Measurements from ENCODE around the gene PKHD1. TPM values are rescaled to one million over a fixed set of nuclear protein-coding genes. Genes with fewer than 3 reads are reported as not detected.

PKHD1 gene
- total and polyA plus RNA-seq, 2 of the 8 experiments (the other 6 are each of a cell fraction or from before 2014, with no cell fraction given), result 0.06 to 0.09 TPM

GRCh38 chr6:51718533-51718932, 368.9 kb downstream of the PKHD1 start:
- H3K14ac ChIP-seq (ENCODE audit: insufficient read length), result no peak overlapping the region
- DNase-seq (ENCODE audit: low read depth in 1 of 2, low spot score in 2 of 2) (no peak), FAIRE-seq (no peak)
- H4K5ac ChIP-seq (ENCODE audit: insufficient read length, low read depth, low read length), result no peak overlapping the region
- no peak overlapping the region for H4K91ac ChIP-seq (replicated peaks; ENCODE audit: insufficient read length, low read length)
- H2AK5ac ChIP-seq (ENCODE audit: low read depth, low read length), result no peak overlapping the region
- H2BK120ac ChIP-seq (replicated peaks; ENCODE audit: low read depth, low read length), result no peak overlapping the region
- H3K36me3 ChIP-seq (ENCODE audit: control insufficient read depth in 2 of 4, insufficient read depth in 4 of 4, low read length in 3 of 4), result no peaks in the 10 kb centered on the region
- H2BK20ac ChIP-seq (ENCODE audit: low read length), result no peak overlapping the region
- 91% methylated on average over 1 of the region's 1 CpG; no CpG with 5 or more reads in 1 of the 2 experiments for WGBS, 2 experiments (ENCODE audit: extremely low coverage in 1 of 2, insufficient coverage in 1 of 2, insufficient read length in 1 of 2, insufficient replicate concordance in 2 of 2, low coverage in 1 of 2, low lambda C conversion rate in 2 of 2, missing lambda C conversion rate in 1 of 2)
- H4K20me1 ChIP-seq (replicated peaks in 1 of 2; ENCODE audit: control insufficient read depth in 1 of 2, insufficient read depth in 2 of 2, low read length in 2 of 2), result no peaks in the 10 kb centered on the region
- H3K23me2 ChIP-seq (ENCODE audit: low read depth, low read length), result no peaks in the 10 kb centered on the region; the same call in 1 of the 2 replicates
- POLR2A ChIA-PET (ENCODE audit: partially characterized antibody), result no interaction called here
- no peak overlapping the region for H4K8ac ChIP-seq (ENCODE audit: extremely low read depth, insufficient read depth, low read length)
- H2BK5ac ChIP-seq (ENCODE audit: low read depth, low read length), result no peak overlapping the region
- H3K9ac ChIP-seq (replicated peaks in 1 of 4; ENCODE audit: extremely low read depth in 1 of 4, low read depth in 3 of 4, low read length in 3 of 4), result no peak overlapping the region
- no peak overlapping the region for H2BK12ac ChIP-seq (ENCODE audit: low read depth, low read length)
- no peak overlapping the region for H3K4ac ChIP-seq (replicated peaks; ENCODE audit: insufficient read length, low read depth, low read length)
- H3K79me1 ChIP-seq (ENCODE audit: low read depth, low read length), result no peaks in the 10 kb centered on the region
- no peaks in the 10 kb centered on the region for H3K9me3 ChIP-seq (ENCODE audit: insufficient read depth in 2 of 2, low read depth in 1 of 2, low read length in 1 of 2)
- H3K79me2 ChIP-seq (ENCODE audit: control insufficient read depth in 1 of 2, insufficient read depth in 2 of 2, low read length in 2 of 2), result no peaks in the 10 kb centered on the region
- H3K27ac ChIP-seq (ENCODE audit: low read depth, low read length), result no peak overlapping the region
- no peaks in the 10 kb centered on the region for H3K4me1 ChIP-seq (replicated peaks in 1 of 4; ENCODE audit: control insufficient read depth in 3 of 4, insufficient read depth in 4 of 4, low read length in 3 of 4)
- H3K27me3 ChIP-seq (replicated peaks in 1 of 4; ENCODE audit: control insufficient read depth in 3 of 4, extremely low read depth in 1 of 4, insufficient read depth in 3 of 4, low read length in 3 of 4), result no peaks in the 10 kb centered on the region
- no peak for TF ChIP-seq MAFK (IDR thresholded peaks at IDR 0.05; ENCODE audit: low read depth, low read length)
- TF ChIP-seq RNF2 (IDR thresholded peaks at IDR 0.05; ENCODE audit: borderline replicate concordance, low read depth, low read length, missing control alignments, poor library complexity, severe bottlenecking), result no peak
- no peak for TF ChIP-seq SP2 (IDR thresholded peaks at IDR 0.05; ENCODE audit: low read length)
- no peak for TF ChIP-seq E2F6 (IDR thresholded peaks at IDR 0.05)
- TF ChIP-seq SIX5 (IDR thresholded peaks at IDR 0.05; ENCODE audit: low read depth, low read length), result no peak
- TF ChIP-seq TEAD4 (IDR thresholded peaks at IDR 0.05; ENCODE audit: low read depth, low read length), result no peak
- no peak for TF ChIP-seq EZH2 (IDR thresholded peaks at IDR 0.05; ENCODE audit: low read depth, low read length, severe bottlenecking)
- H2AFZ ChIP-seq (ENCODE audit: low read length), result no peak overlapping the region
- H3K4me3 ChIP-seq (ENCODE audit: extremely low read depth in 1 of 4, insufficient read depth in 2 of 4, low read depth in 3 of 4, low read length in 4 of 4), result no peak overlapping the region
- H2BK15ac ChIP-seq (ENCODE audit: low read length), result no peak overlapping the region
- H3K56ac ChIP-seq (replicated peaks; ENCODE audit: insufficient read length, low read depth, low read length), result no peak overlapping the region
- no peak overlapping the region for H3K4me2 ChIP-seq (ENCODE audit: insufficient read depth in 1 of 2, low read depth in 2 of 2, low read length in 2 of 2)
- no peak overlapping the region for H3K18ac ChIP-seq (ENCODE audit: extremely low read depth, low read length)
- H3K23ac ChIP-seq (ENCODE audit: insufficient read length), result no peak overlapping the region
- CTCF ChIA-PET (ENCODE audit: partially characterized antibody), result no interaction called here

All from H1 (cell line).